Raji (cell line): ENCODE data around the gene ELK4.

Experiments
- POLR2A ChIP-seq: IDR thresholded peaks from 2 replicates; pipeline ENCODE4 v1.6.1; 2011; ENCODE audit warnings: low read depth, low read length, control low read depth; ENCODE audit not compliant: insufficient read depth

ELK4 gene

DNA sequence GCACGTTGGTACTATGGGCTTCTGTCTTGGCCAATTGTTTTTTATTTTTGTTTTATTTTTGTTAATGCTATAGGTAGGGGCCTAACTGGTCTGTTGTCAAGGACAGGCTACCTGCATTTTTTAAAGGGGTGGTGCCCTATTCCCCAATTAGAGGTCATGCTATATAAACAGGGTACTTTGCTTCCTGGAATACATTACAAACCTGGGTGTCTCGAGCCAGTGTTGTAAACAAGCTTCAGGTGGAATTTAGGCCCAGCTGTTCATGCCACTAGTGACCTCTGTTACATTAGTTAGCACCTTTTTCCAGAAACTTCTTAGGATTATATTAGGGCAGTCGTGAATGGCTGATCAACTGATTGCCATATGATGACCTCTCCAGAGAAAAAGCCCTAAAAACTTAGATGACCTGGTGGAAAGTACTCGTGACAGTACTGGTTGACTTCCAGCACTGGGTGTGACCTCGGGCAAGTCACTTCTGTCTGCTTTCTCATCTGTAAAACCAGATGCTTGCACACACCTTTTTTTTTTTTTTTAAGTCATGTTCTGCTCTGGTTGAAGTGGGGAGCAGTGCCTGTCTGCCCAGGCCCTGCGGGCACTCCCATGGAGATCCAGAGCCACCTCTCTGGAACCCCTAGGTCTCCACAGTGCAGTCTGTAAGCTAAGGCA lies 46.5 kb downstream of the ELK4 start:
- no peak for TF ChIP-seq POLR2A

GRCh38 chr1:205584732-205585131 lies 47.1 kb downstream of the ELK4 start:
- TF ChIP-seq POLR2A, result no peak

- TF ChIP-seq POLR2A, result no peak
Observed at GRCh38 chr1:205583461-205584130, 48.2 kb downstream of the ELK4 start.

DNA sequence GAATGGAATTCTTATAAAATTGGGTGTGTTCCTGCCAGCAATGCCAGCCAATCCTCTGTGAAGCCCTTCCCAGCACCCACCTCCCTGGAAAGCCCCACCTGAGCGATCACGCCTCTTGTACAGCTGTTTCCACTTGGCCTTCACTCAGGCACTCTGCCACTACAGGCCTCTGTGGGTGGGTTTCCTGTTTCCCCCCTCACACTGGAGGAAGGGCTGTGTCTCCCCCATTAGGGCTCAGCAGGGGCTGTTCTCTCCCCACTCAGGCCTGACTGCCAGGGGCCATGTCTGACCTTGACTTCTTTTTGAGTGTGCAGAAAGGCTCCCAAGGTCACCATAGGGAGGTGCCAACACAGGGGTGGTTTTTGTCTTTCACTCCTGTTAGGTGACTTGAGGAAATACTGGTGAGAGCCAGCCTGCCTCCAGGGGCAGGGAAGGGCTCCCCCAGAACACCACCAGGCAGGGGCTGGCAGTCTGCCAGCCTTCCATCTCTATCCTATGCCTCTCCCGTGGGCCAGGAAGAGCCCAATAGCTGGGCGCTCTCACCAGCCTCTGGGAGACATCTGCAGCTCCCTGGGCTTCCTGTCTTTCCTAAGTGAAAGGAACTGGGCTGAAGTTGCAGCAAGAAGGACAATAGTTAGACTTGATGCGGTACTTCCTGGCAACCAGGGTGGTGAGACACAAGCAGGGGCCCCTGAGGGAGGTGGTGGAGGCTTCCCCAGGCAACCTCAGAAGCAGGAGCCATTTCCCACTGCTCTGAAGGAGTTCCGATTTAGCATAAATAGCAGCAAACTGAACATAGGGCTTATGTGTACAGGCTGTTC lies 49.1 kb downstream of the ELK4 start:
- TF ChIP-seq POLR2A, result no peak

DNA sequence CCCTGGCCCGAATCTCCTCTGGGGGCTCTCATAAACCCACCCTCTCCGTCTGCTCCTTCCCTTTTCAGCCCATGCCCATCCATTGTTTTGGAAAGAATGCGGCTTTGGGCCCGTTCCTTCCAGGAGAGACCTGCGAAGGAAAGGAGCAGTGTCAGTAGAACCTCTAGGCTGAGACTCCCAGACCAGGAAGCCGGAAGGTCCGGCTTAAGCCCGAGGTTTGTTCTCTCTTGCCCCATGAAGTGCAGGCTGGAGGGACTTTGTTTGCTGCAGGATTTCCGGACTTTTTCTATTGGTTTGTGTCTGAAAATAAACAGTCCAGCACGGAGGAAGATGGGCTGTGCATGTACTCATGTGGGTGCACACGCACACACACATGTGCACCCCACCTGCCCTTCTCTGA lies 49.8 kb downstream of the ELK4 start:
- no peak for TF ChIP-seq POLR2A

DNA sequence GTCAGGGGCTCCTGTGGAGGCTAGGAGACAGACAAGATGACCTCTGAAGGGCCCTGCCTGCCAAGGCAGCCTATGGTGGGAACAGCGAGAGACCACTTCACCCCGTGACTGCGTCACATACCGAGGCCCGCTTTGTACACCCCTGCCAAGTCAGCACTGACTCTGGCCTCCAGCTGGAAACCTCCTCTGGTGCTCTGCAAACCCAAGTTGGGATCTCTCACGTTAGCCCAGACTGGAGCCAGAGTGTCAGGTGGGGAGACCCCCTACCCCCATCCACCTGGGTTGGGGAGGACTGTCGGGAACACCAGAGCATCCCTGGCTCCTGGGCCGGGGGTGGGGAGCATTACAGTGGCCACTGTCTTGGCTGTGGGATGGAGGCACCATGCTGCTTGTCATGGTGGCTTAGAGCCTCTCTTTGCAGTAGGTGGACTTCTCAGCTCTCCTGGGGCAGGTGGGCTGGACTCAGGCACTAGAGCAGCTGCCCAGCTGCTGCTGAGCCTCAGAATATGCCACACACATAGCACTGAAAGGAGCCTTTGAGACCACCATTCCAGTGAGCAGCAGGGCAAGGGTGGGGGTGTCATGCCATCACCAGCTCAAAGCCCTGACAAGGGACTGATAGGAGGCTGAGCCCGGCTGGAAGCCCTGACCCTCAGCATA lies 50.4 kb downstream of the ELK4 start:
- TF ChIP-seq POLR2A, result no peak

GRCh38 chr1:205580923-205581180 lies 51.0 kb downstream of the ELK4 start:
- no peak for TF ChIP-seq POLR2A

DNA sequence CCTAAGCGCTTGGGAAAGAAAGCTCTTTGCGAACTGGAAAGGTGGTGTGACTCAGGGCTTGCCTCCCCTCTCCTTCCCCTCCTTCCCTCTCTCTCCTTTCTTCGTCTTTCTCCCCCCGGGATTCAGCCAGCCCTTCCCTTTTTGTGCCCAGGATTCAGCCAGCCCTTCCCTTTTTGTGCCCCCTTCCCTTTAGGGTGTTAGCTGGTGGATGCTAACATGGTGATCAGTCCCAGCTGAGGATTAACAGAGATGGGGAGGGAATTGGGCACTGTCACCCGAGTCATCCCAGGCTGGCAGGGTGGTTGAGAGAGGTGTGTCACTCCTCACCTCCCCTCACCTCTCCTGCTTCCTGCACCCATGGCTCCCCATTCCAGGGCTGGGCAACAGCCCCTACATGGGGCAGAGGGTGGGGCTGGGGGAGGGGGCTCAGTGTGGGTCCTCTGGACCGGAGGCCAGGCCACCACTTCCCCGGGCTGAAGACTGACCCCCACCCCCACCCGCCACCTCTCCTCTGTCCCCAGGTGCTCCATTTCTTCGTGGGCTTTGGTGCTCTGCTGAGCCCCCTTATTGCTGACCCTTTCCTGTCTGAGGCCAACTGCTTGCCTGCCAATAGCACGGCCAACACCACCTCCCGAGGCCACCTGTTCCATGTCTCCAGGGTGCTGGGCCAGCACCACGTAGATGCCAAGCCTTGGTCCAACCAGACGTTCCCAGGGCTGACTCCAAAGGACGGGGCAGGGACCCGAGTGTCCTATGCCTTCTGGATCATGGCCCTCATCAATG lies 51.5 kb downstream of the ELK4 start:
- no peak for TF ChIP-seq POLR2A

DNA sequence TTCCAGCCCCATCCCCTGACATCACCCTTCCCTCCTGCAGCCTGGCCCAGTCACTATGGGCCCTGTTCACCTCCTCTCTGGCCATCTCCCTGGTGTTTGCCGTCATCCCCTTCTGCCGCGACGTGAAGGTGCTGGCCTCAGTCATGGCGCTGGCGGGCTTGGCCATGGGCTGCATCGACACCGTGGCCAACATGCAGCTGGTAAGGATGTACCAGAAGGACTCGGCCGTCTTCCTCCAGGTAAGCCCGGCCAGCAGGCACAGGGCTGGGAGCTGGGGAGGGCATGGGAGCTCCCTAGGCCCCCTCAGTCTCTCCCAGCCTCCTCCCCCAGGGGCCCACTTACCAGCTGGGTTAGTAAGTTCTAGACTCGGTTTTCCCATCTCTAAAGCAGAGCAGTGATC lies 52.1 kb downstream of the ELK4 start:
- TF ChIP-seq POLR2A, result no peak

DNA sequence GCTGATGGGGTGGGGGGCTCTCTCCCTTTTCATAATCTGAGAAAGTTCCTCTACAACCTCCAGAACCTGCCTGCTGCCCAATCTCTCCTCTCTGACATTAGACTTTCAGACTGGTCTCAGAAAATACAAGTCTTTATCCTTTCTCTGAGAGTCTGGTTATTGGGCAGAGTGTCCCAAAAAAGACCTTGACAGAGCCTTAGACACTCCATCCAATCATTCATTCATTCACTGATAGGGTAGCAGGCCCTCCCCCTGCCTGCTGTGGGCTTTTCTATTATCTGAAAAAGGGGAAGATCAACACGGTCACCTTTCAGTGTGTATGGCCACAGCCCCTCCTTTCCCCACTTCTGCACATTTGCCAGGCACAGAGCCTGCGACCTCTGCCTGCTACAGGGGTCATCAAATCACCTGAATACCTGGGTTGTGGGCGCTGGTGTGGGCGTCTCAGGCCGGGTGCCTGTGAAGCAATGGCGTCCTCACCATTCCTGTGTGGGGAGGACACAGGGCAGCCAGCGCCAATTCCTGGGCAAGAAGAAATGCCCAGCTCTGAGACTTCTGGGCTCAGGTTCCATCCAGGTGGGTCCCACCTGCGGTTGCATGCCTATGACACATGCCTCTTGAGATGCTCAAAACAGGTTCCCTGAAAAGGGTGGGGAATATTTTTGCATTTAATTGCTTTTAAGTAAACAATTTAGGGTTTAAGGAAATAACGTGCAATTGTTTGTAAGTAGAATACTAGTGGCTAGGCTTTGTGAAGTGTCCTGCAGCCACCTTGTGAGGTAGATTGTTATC lies 52.8 kb downstream of the ELK4 start:
- no peak for TF ChIP-seq POLR2A

DNA sequence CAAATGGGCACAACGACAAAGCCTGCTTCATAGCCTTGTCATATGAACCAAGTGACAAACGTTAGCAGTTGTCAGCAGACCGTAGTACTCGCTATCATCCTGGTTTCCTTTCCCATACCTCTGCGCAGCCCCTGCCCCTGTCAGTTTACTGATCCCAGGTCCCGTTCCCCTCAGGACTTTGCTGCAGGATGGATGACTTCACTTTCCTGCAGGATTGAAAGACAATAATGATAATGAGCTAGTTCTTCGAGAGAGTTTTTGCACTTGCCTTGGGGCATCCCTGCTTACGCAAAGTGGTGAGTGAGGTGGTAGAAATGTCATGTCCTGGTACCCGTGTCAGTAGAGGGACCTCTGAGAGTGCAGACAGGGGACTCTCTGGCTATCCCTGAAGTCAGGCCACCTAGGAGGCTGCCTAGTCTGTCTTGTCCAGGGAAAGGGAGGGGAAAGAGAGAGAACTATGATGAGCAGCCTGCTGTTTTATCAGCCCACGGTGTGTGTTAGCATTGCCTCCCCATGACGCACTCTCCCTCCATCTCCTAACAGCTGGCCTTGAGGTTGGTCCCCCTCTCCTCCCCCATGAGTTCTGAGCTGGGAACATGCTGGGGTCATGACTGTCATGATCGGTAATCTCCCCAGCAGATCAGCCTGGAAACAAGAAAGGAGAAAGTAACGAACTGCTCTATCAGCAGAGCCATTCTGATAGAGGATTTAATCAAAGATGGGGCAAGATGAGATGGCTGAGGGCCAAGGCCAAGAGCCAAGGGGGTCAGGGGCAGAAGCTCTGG lies 53.7 kb downstream of the ELK4 start:
- no peak for TF ChIP-seq POLR2A

DNA sequence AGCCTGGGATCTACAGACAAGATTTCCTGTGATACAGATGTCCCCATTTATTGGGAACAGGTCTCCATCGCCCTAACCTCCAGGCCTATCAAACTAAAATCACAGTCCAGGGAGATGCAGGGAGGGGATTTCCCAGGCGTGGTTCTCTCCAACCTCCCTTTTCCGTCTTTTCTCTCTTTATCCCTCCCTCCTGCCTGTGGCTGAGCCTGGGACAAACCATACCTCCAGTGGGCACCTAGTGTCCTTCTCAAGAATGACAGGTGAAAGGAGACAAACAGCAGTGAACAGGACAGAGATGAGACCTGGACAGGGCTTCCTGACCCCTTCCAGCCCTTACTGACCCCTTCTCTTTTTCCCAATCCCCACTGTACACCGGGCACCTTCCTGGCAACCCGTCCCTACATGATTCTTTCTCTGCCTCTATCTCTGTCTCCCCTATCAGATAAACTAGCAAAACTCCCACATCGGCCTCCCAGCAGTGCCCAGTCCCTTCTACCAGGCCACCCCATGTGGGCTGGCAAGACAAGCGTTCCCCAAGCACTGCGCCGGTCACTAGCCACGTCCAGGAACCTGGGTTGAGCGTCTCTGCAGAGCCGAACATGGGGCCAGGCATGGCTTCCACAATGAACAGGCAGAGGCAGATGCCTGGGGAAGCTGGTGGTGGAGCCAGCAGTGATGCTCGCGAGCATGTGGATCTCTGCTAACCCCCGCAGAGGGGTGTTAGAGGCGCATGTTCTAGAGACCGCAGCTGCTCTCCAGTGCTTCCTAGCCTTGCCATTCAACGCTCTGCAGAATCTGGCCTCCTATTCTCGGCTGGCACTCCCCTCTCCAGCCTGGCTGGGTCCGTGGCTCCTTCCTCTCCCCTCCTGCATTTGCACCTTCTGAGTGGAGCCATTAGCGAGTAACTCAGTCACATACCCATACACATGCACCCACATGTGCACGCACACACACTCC lies 54.7 kb downstream of the ELK4 start:
- TF ChIP-seq POLR2A, result no peak
